ENCODE measurements around the gene TPGS2.
A peak's percentile ranks its signal among the peaks of the same experiment; 100 is the strongest.

TPGS2 gene

GRCh38 chr18:36831139-36831538, 2.3 kb upstream of the TPGS2 start:
- Histone ChIP-seq H3K9me2 (replicated peaks; ENCODE audit: low read depth, low read length) (no peaks in the 10 kb centered on the region), H3K36me3 (ENCODE audit: insufficient read depth, low read length) (no peaks in the 10 kb centered on the region), H3K79me2 (ENCODE audit: insufficient read depth, low read length) (peaks cover 49% of the 10 kb centered on the region), H3K4me2 (ENCODE audit: low read depth, low read length, poor library complexity, severe bottlenecking) (peak overlapping the region; percentile 87), H4K20me1 (ENCODE audit: insufficient read depth, low read length, poor library complexity, severe bottlenecking) (no peaks in the 10 kb centered on the region), H3K4me1 (ENCODE audit: insufficient read depth, low read length, poor library complexity, severe bottlenecking) (peaks cover 39% of the 10 kb centered on the region), H3F3A (ENCODE audit: low read depth) (no peaks in the 10 kb centered on the region), H3K27me3 (ENCODE audit: insufficient read depth, low read length, poor library complexity, severe bottlenecking) (no peaks in the 10 kb centered on the region), H3K9me3 (ENCODE audit: insufficient read depth, low read depth, low read length) (no peaks in the 10 kb centered on the region), H2AFZ (ENCODE audit: low read length) (no peak overlapping the region), H3K9ac (ENCODE audit: low read depth, low read length, poor library complexity, severe bottlenecking) (peak overlapping the region; percentile 26), H3K4me3 (ENCODE audit: low read length, poor library complexity, severe bottlenecking) (peak overlapping the region; percentile 99)
- no peak for TF ChIP-seq EZH2phosphoT487 (IDR thresholded peaks at IDR 0.05; ENCODE audit: borderline replicate concordance)
- TF ChIP-seq, protein P1, sequence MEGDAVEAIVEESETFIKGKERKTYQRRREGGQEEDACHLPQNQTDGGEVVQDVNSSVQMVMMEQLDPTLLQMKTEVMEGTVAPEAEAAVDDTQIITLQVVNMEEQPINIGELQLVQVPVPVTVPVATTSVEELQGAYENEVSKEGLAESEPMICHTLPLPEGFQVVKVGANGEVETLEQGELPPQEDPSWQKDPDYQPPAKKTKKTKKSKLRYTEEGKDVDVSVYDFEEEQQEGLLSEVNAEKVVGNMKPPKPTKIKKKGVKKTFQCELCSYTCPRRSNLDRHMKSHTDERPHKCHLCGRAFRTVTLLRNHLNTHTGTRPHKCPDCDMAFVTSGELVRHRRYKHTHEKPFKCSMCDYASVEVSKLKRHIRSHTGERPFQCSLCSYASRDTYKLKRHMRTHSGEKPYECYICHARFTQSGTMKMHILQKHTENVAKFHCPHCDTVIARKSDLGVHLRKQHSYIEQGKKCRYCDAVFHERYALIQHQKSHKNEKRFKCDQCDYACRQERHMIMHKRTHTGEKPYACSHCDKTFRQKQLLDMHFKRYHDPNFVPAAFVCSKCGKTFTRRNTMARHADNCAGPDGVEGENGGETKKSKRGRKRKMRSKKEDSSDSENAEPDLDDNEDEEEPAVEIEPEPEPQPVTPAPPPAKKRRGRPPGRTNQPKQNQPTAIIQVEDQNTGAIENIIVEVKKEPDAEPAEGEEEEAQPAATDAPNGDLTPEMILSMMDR (conservative IDR thresholded peaks at IDR 0.05; ENCODE audit: low read length): no peak

DNA sequence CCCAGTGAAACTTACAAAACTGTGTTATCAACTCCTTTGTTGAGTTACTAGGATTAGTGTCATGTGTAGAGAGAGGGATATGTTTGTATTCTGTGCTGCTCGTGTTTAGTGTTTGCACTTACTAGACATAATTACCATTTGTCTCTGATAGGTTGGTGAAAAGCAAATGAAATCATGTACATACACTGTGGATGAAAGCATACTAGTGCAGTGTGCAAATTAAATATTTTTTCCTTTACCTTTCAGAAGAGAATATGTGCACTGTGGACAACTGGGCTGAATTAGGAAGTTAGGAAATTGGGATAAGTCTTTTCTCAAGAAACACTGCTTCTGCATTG, 1.3 kb upstream of the TPGS2 start:
- no peaks in the 10 kb centered on the region for H3K36me3 ChIP-seq (ENCODE audit: insufficient read depth, low read length)
- no peak overlapping the region for H2AFZ ChIP-seq (ENCODE audit: low read length)
- H4K20me1 ChIP-seq (ENCODE audit: insufficient read depth, low read length, poor library complexity, severe bottlenecking): no peaks in the 10 kb centered on the region
- no peaks in the 10 kb centered on the region for H3F3A ChIP-seq (ENCODE audit: low read depth)
- peak overlapping the region; percentile 99 for H3K4me3 ChIP-seq (ENCODE audit: low read length, poor library complexity, severe bottlenecking)
- no peaks in the 10 kb centered on the region for H3K27me3 ChIP-seq (ENCODE audit: insufficient read depth, low read length, poor library complexity, severe bottlenecking)
- TF ChIP-seq EZH2phosphoT487 (IDR thresholded peaks at IDR 0.05; ENCODE audit: borderline replicate concordance): no peak
- H3K4me1 ChIP-seq (ENCODE audit: insufficient read depth, low read length, poor library complexity, severe bottlenecking): peaks cover 39% of the 10 kb centered on the region
- peak overlapping the region; percentile 87 for H3K4me2 ChIP-seq (ENCODE audit: low read depth, low read length, poor library complexity, severe bottlenecking)
- no peaks in the 10 kb centered on the region for H3K9me3 ChIP-seq (ENCODE audit: insufficient read depth, low read depth, low read length)
- peak overlapping the region; percentile 92 for H3K9ac ChIP-seq (ENCODE audit: low read depth, low read length, poor library complexity, severe bottlenecking)
- no peaks in the 10 kb centered on the region for H3K9me2 ChIP-seq (replicated peaks; ENCODE audit: low read depth, low read length)
- peaks cover 57% of the 10 kb centered on the region for H3K79me2 ChIP-seq (ENCODE audit: insufficient read depth, low read length)

DNA sequence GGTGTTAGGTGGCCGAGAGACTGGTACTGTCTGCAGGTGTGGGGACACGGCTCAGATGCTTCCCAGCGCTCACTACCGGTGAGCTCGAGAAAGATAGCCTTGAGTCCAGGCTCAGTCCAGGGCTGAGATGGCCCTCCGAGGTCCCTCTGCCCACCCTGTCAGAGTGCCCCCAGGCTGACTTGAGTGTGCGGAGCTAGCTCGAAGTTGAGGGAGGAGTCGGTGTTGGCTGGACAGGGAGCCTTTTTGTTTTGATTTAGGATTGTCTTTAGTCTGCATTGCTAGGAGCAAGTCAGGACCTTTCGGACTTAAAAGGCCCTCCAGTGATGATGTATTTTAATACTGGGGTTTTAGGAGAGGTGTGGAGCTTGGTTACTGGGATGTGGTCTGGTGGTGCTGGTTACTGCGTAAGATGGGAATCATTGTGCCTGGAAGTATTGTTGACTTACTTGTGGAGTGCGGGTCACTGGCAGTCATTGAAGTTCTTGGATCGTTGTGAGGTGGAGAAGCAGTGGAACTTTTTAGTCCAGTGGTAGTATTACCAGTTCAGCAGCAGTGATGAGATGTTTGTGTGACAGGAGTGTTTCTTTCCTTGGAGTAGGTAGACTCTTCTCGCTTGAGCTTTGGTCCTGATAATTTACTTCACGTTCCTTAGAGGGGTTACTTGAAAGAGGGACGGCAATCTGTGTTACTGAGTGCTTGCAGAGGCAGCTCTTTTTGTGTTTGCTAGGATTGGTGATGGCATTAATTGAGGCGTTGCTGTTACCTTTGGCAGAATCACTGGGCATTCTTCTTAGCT, 758 bp upstream of the TPGS2 start:
- H3K79me2 ChIP-seq (ENCODE audit: insufficient read depth, low read length): peaks cover 60% of the 10 kb centered on the region
- H3K4me2 ChIP-seq (ENCODE audit: low read depth, low read length, poor library complexity, severe bottlenecking): peak overlapping the region; percentile 87
- H2AFZ ChIP-seq (ENCODE audit: low read length): peak overlapping the region; percentile 98
- no peaks in the 10 kb centered on the region for H3K27me3 ChIP-seq (ENCODE audit: insufficient read depth, low read length, poor library complexity, severe bottlenecking)
- no peaks in the 10 kb centered on the region for H3F3A ChIP-seq (ENCODE audit: low read depth)
- H3K9me2 ChIP-seq (replicated peaks; ENCODE audit: low read depth, low read length): no peaks in the 10 kb centered on the region
- peak overlapping the region; percentile 92 for H3K9ac ChIP-seq (ENCODE audit: low read depth, low read length, poor library complexity, severe bottlenecking)
- TF ChIP-seq, protein P1 (conservative IDR thresholded peaks at IDR 0.05; ENCODE audit: low read length): no peak
- TF ChIP-seq EZH2phosphoT487 (IDR thresholded peaks at IDR 0.05; ENCODE audit: borderline replicate concordance): no peak
- no peaks in the 10 kb centered on the region for H4K20me1 ChIP-seq (ENCODE audit: insufficient read depth, low read length, poor library complexity, severe bottlenecking)
- peaks cover 39% of the 10 kb centered on the region for H3K4me1 ChIP-seq (ENCODE audit: insufficient read depth, low read length, poor library complexity, severe bottlenecking)
- H3K36me3 ChIP-seq (ENCODE audit: insufficient read depth, low read length): no peaks in the 10 kb centered on the region
- peak overlapping the region; percentile 99 for H3K4me3 ChIP-seq (ENCODE audit: low read length, poor library complexity, severe bottlenecking)
- no peaks in the 10 kb centered on the region for H3K9me3 ChIP-seq (ENCODE audit: insufficient read depth, low read depth, low read length)
